Measurements from ENCODE around the gene MEPE.

Gene MEPE

DNA sequence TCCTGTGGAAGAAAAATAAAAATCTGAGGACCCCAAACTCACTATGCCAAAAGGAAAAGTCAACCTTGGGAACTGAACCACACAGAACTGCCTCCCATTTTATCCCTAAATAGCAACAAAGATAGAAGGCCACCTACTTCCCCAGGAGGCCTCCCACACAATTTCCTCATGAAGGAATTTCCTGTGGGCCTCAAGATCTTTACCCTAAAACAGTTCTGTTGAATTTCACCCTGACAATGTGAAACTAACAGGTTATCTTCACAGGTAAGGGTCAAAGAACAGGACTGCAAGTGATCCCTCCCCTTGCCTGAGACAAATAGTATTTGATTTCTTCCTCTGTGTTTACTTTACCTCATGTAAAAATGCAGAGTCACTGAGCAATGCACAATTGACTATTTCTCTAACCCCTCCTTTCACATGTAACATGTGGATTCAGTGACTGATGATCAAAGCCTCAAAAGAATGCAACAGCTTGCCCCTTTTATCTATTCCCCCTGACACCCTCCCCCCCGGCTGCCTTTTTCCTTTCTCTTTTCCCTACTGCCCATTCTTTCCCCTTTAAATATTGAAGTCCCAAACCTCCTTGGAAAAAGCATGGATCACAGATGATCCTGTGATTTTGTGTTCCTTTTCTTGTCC lies 33.3 kb downstream of the MEPE start:
- H3K4me3 ChIP-seq (ENCODE audit: control insufficient read depth, low read depth, low read length), result no peak overlapping the region
- DNase-seq (ENCODE audit: low read depth), result no peak
- TF ChIP-seq, protein P1, sequence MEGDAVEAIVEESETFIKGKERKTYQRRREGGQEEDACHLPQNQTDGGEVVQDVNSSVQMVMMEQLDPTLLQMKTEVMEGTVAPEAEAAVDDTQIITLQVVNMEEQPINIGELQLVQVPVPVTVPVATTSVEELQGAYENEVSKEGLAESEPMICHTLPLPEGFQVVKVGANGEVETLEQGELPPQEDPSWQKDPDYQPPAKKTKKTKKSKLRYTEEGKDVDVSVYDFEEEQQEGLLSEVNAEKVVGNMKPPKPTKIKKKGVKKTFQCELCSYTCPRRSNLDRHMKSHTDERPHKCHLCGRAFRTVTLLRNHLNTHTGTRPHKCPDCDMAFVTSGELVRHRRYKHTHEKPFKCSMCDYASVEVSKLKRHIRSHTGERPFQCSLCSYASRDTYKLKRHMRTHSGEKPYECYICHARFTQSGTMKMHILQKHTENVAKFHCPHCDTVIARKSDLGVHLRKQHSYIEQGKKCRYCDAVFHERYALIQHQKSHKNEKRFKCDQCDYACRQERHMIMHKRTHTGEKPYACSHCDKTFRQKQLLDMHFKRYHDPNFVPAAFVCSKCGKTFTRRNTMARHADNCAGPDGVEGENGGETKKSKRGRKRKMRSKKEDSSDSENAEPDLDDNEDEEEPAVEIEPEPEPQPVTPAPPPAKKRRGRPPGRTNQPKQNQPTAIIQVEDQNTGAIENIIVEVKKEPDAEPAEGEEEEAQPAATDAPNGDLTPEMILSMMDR (IDR thresholded peaks at IDR 0.05; ENCODE audit: control insufficient read depth, insufficient read depth, low read depth, low read length, missing control alignments), result no peak

DNA sequence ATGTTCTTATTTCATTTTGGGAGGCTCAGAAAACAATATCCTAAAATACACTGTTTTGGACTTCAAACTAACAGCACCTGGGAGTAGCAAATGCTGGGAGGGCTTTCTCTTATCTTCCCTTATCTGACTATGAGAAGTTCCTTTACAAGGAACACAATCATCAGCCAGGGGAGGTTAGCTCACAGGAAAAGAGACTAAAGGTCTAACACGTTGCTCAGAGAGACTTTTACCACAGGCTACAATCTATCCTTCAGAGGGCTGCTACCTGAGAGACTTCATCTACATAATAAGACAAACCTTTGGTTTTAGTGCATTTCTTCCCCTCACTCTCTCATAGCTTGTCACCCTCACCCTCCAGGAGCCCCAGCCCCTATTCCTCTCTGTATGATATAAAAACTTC lies 35.8 kb downstream of the MEPE start:
- no peak overlapping the region for H3K4me3 ChIP-seq (ENCODE audit: control insufficient read depth, low read depth, low read length)
- TF ChIP-seq, protein P1 (IDR thresholded peaks at IDR 0.05; ENCODE audit: control insufficient read depth, insufficient read depth, low read depth, low read length, missing control alignments), result no peak

DNA sequence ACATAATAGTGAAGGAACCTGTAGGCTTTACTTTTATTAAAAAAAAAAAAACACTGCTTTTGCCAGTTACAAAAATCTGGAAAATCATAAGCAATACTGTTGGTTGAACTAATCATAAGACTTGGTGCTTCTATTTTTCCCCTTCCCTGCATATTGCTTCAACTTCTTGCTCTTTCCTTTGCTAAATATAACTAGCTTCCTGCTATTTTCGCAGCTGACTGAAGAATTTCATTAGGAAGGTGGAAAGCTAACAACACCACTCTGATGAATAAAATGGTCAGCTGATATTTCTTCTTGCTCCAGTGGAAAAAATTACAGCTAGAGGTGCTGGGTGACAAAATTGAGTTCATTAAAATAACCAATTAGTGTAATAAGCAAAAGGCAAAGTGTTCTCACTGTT lies 39.3 kb downstream of the MEPE start:
- DNase-seq (ENCODE audit: low read depth), result no peak
- H3K4me3 ChIP-seq (ENCODE audit: control insufficient read depth, low read depth, low read length), result no peak overlapping the region
- TF ChIP-seq, protein P1 (IDR thresholded peaks at IDR 0.05; ENCODE audit: control insufficient read depth, insufficient read depth, low read depth, low read length, missing control alignments), result no peak

More for the DNA sequence above, 35.8 kb downstream of the MEPE start:
- DNase-seq (ENCODE audit: low read depth), result no peak

DNA sequence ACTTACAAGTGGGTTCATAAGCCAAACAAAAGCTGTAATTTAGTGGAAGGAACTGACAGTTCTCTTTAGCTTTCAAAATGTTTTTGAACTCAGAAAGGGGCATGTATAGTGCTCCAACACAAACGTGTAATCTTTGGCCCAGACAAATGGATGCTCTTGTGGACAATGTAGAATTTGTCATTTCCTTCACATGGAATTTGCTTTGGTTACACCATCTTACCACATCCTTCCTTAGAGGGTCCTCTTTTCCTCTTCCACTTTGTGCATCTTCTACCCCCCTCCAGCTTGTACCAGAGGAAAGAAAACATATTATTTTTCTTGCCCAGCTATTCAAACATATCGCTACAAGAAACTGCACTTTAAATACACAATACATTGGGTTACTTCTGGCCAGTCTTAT lies 42.4 kb downstream of the MEPE start:
- DNase-seq (ENCODE audit: low read depth), result no peak
- no peak overlapping the region for H3K4me3 ChIP-seq (ENCODE audit: control insufficient read depth, low read depth, low read length)
- TF ChIP-seq, protein P1 (IDR thresholded peaks at IDR 0.05; ENCODE audit: control insufficient read depth, insufficient read depth, low read depth, low read length, missing control alignments), result no peak

DNA sequence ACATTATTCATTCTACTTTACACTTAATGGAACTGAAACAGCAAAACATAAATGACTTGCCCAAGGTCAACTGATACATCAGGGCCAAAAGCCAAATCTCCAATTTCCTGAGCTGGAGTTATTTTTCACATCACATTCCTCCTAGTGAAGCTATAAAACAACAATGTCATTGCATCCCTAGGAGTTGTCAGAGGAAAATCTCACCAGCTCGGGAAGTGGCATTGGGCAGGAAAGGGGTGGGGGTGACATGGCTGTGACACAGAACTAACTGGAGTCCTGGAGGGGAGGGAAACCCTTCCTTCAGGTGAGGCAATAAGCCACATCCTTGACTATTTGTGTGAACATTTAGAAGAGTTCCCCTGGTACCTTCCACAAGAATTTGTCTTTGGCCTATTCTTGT lies 47.3 kb downstream of the MEPE start:
- TF ChIP-seq, protein P1 (IDR thresholded peaks at IDR 0.05; ENCODE audit: control insufficient read depth, insufficient read depth, low read depth, low read length, missing control alignments), result no peak
- DNase-seq (ENCODE audit: low read depth), result no peak
- H3K4me3 ChIP-seq (ENCODE audit: control insufficient read depth, low read depth, low read length), result no peak overlapping the region

DNA sequence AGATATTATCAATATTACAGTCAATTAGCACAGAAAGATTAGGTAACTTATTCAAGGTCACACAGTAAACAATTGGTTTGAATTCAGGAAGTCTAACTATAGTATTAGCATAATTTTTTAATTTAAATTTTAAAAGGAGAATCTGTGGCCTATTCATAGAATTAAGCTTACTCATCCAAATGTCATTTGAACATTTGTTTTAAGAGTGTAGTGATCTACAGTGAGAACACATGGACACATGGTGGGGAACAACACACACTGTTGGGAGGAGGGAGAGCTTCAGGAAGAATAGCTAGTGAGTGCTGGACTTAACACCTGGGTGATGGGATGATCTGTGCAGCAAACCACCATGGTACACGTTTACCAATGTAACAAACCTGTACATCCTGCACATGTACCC lies 48.3 kb downstream of the MEPE start:
- TF ChIP-seq, protein P1 (IDR thresholded peaks at IDR 0.05; ENCODE audit: control insufficient read depth, insufficient read depth, low read depth, low read length, missing control alignments), result no peak
- DNase-seq (ENCODE audit: low read depth), result no peak
- no peak overlapping the region for H3K4me3 ChIP-seq (ENCODE audit: control insufficient read depth, low read depth, low read length)
